ENCODE measurements around the gene LCOR.

Gene LCOR

DNA sequence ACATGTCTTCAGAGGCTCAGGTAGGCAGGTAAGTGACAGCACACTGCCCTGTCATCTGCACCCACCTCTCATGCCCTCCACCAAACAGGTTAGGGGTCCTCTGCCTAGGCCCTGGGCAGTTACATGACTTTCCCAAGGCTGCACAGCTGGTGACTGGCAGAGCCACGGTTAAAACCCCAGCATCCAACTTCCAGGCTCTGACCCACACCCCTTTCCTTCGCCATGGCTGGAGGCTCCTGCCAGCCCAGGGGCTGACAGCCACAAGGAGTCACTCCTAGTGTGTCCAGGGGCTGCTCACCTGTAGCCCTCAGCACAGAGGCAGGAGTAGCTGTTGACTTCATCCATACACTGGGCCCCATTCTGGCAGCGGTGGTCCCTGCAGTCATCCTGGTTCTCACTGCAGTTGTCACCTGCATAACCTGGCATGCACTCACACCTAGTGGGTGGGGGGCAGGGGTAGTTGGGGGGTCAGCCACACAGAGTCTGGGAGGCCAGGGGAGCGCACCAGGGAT, 178.7 kb downstream of the LCOR start:
- no peak for DNase-seq (ENCODE audit: low spot score)

DNA sequence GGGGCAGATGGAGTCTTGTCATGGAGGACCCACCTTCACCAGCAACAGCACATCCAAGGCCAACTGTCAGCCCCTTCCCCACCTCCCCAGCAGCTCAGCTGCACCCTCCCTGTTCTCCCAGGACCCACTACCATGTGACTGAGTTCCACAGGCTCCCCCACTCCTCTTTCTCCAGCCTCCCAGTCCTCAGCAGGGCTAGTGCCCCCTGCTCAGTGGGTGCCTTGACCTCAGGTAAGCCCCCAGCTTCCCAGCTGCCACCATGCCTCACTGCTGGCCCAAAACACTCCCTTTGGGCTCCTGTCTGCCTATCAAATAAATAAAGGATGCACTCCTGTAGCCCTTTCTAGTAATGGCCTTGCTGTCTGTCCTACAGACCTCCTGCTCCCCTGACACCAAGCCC, 179.3 kb downstream of the LCOR start:
- no peak for DNase-seq (ENCODE audit: low spot score)

DNA sequence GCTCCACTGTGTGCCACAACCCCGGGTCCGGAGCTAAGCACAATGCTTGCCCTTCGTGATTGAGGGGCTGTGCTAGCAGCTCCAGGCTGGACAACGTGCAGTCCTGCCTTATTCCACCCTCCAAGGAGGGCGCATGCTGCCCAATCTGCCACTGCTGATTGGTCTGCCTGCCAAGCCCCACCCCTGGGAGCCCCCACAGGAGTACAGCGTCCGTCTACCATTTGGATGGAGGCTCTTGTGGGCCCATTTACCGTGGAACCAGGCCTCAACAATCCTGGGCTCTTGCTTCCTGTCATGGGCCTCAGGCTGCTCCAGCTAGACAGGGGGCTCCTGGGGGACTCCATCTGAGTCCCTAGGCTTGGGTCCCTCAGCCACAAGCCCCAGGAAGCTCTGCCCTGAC, 180.4 kb downstream of the LCOR start:
- no peak for DNase-seq (ENCODE audit: low spot score)

DNA sequence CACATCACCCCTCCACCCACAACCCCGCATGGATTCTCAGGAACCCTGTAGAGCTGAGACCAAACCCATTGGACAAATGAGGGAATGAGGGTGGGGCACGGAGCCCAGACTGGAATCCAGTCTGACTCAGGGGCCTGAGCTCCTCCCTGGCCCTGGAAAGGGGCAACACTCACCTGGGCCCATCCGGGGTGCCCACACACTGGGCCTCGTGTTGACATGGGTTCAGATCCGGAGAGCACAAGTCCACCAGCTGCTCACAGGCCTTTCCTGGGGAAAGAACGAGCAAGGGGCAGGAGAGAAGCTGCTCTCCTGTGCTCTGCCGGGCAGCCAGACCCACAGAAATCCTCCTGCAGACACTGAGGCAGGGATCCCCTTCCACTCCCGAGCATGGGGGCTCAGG, 181.5 kb downstream of the LCOR start:
- DNase-seq (ENCODE audit: low spot score) = no peak

DNA sequence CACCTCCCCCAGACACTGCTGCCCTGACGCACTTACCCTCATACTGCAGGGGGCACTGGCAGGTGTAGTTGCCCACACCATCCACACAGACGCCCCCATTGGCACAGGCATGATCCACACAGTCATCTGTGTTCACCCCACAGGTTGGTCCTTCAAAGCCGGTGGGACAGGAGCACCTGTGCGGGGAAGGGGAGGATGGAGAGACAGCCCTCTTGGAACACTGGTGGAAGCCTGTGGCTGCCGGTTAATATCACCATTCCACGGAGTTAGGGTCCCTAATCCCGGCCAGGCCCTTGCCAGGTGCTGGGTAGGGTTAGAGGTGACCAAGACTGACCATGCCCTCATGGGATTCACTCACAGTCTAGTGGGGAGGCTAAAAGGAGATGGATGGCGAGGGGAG, 181.9 kb downstream of the LCOR start:
- no peak for DNase-seq (ENCODE audit: low spot score)

DNA sequence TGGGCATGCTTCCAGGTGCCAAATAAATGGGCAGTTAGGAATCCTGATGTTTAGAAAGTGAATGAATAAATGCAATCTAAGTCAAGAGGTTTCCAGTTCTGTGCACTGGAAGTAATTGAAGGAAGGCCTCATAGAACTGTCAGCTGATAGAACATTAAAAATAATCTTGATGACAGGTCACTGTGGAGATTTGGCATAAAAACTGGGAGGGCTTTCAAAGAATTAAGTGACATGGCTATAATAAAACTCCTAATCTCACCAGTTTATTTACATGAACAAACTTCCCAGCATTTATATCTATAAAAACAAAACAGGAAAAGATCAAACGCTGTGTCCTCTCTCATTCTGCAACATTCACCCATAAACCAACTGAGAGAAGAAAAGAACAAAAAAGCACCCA, 183.1 kb downstream of the LCOR start:
- DNase-seq (ENCODE audit: low spot score) = no peak

DNA sequence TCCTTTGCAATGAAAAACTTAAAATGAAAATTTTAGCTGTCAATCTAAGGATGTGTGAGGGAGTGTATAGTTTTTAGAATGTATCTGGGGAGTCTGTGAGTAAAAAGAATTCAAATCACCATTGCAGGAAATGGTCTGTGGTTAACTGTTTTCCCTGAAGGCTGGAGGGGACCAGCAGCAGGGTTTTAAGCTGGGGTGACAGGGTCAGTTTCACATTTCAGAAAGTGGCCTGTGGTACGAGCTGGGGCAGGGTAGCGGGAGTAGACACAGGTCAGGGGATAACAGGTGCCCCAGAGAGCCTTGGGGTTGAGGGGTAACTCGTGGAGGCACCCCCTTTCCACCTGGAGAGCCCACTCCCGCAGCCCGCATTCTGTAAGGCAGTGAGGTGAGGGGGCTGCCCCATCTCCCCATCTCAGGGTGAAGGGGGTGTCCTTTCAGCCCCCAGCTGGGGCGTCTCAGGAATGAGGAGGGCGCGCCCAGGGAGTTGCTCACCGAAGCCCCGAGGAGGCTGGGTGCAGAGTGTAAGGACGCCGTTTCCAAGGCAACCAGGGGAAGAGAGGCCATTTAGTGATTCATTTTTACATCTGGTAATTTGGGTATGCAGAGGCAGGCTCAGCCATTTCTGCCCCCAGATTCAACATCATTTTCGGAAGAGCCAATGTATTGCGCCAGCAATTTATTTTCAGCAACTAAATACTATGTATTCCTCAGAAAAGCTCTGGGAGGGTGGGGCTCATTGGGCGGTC, 184.8 kb downstream of the LCOR start:
- DNase-seq (ENCODE audit: low spot score) = no peak

DNA sequence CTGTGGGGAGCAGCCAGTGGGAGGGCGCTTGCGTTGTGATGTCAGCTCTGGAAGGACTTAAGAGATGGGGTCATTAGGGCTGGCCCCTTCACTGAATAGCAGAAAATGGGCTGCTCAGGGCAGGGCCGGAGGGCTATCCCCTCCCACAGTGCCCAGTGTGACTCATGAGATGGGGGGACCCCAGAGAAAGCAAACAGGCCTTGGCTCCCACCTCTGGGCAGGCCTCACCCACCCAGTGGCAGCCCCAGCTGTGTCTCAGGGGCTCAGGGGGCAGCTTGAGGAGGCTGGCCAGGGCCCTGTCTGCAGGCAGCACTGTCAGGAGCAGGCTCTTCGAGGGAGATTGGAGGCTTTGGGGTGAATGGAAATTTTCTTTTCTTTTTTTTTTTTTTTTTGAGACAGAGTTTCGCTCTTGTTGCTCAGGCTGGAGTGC, 185.4 kb downstream of the LCOR start:
- no peak for DNase-seq (ENCODE audit: low spot score)

DNA sequence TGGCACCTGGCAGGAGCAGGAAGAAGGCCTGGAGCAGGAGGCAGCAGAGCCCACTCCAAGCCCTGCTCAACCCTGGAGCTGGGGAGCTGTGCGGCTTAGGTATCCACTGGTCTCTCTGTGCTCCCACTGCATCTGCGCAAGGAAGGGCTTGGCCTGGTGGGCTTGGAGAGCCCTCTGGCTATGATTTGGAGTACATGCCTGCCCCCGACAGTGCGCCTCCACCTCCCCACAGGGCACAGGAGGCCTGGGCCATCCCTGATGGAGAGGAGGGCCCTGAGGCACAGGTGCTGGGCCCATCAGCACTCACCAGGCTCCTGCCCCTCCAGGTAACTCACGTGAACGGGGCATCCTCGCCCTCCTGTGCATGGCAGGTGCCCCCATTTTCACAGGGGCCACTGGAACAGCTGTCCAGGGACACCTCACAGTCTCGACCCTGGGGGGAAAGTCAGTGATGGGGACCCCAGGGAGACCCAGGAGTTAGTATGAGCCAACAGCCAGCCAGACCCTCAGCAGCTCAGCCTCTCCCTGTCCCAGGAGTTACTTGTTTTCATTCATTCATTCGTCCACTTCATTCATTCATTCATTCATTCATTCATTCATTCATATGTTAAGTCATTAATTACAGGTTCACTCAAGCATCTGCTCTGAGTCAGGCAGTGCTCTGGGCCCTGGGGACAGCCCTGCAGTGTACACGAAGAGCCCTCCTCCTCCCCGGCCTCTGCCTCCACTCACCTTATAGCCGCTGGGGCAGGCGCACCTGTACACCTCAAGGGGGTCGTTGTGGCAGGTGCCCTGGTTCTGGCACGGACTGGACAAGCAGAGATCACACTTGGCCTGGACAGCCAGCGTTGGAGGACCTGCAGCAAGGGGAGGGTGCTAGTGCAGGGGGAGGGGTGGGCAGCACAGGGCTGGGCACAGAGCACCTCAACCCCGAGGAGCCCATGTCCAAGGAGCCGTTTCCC, 186.4 kb downstream of the LCOR start:
- DNase-seq (ENCODE audit: low spot score) = no peak

DNA sequence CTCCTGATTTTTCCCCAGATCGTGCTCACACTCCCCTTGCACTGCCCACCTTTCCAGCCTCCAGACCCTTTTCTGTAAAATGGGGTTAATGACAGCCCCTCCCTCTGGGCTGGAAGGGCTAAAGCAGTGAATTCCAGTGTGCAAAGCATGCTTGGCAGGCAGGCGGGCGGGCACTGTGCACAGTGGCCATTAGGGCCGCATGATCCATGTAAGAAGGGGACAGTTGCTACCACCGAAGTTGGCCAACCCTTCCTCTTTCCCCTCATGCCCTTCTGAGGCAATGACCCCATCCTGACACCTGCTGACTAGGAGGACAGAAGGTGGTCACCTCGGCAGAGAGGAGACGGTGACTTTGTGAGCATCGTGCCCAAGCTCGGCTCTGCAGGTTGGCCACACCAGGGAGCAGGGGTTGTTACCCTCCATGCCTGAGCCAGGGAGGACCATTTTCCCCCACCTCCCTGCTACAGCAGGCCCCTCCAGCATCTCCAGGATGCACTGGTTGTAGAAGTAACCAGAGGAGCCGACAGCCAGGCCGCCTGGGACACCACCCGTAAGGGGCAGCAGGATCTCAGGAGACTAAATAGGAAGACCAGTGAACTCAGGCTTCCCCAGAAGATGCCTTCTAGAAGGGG, 187.2 kb downstream of the LCOR start:
- DNase-seq (ENCODE audit: low spot score) = no peak

DNA sequence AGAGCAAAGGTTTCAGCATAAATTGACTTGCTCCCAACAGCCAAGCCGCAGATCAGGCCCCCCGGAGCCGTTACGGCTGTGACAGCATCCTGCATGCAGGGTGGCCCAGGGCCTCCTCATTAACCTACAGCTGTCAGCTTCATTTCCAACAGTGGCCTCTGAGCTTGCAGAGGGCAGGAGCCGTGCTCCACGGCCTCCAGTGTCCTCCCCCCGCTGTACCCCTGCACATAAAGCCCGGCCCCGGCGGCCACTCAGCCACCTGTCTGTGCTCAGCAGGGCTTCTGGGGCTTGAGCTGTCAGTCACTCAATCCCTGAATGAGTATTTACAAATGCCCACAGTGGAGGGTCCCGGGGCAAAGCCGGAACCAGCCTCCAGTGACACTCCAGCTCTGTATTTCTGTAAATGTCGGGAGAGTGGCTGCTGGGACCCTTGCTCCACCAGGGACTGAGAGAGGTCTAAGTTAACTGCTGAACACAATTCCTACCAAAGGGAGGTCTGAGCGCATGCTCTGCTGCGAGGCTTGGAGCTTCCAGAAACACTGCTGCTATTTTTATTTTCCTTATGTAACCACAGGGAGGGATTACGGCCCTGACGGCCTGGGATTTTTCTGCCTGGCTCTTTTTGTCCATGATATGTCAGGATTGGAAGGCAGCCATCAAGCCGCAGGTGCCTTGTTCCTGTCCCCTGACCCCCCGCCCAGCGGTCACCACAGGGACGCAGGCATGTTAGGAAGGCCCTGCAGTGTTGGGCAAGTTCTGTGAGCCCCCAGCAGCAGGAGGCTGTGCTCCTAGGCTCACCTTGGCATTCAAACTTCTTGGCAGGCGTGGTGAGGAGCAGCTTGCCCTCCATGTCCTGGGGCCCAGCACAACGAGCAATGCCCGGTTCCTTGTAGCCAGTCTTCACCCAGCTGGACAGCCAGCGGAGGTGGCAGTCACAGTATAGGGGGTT, 188.6 kb downstream of the LCOR start:
- peak; percentile 49 for DNase-seq (ENCODE audit: low spot score)

DNA sequence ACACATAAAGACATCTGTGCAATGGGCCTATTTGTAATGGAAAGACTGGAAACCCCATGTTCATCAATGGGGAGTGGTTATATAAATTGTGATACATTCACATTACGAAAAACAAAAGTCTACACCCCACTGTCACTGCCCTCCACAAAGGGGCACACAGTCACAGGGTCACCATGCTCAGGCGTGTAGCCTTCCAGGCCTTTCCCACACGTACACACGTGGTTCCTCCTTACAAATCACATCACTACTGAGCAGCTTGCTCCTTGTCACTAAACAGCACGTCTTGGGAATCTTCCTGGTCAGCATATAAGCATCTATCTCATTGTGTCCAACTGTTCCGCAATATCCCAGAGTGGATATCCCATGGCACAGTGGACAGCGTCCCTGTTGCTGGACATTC, 190.5 kb downstream of the LCOR start:
- no peak for DNase-seq (ENCODE audit: low spot score)

DNA sequence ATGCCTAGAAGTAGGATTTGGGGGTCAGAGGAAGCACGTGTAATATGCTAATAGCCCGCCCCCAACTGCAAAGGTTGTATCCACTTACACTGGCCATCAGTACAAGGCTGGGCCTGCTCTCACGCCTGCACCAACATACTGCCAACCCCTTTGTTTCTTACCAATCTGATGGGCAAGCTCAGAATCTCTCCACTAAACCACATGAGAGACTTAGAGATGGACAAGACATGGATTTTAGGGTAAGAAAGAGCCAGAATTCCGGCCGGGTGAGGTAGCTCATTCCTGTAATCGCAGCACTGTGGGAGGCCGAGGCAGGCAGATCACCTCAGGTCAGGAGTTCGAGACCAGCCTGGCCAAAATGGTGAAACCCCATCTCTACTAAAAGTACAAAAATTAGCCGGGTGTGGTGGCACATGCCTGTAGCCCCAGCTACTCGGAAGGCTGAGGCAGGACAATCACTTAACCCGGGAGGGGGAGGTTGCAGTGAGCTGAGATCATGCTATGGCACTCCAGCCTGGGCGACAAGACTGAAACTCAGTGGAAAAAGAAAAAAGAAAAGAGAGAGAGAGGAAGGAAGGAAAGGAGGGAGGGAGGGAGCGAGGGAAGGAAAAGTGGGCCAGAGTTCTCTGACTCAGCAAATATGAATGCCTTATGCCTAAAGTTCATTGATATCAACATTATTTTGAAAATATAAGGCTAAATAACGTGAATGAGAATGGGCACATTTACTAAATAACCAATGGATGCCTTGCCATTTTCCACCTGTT, 191.5 kb downstream of the LCOR start:
- DNase-seq (ENCODE audit: low spot score) = no peak

DNA sequence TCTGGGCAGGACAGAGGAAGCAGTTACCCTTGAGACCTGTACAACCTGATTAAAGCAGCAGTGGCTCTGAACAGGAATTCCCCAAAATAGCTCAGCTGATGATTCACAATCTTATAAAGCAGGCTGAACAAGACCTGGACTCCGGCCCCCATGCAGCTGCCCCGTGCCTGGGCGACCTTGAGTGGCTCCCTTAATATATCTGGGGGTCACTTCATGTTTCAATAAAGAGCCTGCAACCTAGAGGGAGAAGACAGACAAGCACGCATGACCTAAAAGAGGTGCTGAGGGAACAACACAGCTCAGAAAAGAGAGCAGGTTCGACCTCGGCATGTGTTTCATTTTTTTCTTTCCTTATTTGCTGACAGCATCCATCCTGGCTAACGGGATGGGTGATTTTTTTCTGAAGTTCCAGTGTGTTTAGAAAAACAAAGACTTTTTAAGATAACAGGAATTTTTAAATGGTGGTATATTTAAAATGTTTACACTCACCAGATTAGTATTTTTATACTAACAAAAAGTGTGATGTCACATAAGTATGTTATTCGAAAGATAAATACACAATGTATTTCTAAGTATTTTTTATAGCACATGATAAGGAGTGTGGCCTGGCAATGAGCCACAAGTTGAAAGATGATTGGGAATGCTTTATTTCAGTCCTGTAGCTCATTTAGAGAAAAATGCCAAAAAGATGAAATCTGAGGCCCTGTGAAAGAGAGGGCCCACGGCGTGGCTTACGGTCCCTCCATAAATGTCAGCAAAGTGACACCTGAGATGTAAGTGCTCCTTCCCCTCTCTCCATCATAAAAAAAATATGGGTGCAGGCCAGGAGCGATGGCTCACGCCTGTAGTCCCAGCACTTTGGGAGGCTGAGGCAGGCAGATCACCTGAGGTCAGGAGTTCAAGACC, 192.3 kb downstream of the LCOR start:
- no peak for DNase-seq (ENCODE audit: low spot score)

DNA sequence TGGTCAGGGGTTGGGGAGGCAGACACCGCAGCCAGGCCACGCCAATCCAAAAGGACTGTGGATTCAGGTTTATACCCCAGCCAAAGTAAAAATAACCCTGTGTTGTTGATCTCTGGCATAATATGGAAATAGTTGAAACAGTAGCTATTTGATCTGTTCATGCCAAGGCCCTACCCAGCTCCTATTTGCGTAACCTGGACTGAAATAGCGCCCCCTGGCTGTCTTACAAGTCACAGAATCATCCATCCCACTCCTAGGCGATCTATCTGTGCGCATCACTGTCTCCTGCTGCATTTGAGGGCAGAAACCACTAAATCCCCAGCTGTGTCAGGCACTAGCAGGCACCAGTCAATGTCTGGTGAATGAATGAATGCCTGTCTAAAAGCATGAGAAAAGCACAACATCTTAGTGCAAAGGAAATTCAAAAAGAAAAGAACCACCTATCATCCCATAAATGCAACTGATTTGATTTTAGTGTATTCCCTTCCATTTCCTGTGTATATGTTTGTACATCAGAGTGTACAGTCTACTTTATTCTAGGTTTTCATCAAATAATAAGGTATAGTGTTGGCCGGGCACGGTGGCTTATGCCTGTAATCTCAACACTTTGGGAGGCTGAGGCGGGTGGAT, 193.6 kb downstream of the LCOR start:
- DNase-seq (ENCODE audit: low spot score) = peak; percentile 48

DNA sequence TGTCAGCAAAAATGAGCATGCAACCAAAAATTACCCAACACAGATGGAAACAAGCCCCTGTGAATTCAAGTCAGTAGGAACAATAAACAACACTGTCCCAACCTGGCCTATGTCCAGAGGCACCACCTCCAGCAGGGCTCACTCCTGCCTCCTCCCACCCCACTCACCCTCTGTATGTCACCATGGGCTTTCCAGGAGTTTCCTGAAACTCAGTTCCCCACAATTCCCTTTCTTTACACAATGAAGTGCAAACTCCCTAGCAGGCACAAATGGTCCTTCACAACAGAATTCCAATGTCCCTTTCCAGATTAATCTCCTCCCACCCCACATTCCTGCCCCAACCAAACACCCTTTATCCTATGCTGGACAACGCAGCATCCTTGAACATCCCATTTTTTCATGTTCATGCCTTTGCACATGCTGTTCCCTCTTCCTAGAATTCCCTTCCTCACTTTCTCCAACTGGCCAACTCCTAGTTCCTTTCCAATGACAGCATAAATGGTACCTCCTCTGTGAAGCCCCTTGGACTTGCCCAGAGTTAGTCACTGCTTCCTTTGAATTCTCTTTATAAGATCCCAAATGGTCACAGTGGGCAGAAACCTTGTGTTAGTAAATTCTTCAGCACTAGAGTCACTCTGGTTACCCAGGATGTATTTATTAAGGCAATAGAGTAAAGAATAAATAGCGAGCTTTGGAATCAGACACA, 196.2 kb downstream of the LCOR start:
- no peak for DNase-seq (ENCODE audit: low spot score)

DNA sequence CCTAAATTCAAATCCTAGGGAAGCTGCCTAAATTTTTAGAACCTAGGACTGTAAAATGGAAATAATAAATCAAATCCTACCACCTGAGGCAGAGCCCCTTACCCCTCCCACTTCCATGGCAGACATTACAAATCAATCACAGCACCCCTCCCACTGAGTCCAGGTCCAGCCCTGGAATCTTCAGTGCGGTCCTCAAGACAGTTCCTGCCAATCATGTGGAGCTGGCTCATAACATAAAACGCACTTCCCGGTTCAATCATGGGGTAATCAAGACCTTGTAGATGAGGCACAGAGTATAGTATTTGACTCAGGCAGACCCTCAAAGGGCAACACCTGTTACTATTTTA, 196.7 kb downstream of the LCOR start:
- DNase-seq (ENCODE audit: low spot score) = no peak

DNA sequence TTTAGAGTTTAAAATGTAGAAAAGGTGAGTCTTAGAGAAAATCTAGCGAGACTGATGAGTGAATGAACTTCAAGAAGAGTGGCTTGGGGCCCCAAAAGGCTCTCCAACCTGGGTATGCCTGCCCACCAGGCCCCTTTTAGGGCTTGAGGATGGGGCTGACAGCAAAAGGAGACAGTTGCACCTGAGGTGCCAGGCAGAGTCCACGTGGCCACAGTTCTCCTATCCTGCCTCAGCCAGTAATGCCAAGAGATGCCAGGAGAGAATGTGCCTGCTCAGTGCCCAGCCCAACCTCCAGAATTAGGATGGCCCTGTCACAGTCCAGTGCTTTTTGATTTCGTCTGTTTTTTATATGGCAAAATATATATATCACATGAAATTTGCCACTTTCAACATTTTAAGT, 197.2 kb downstream of the LCOR start:
- DNase-seq (ENCODE audit: low spot score) = no peak

All from SK-N-DZ (cell line).